Left lung (tissue), 10 donors: ENCODE results near the gene LSM3. TPM values are rescaled to one million over a fixed set of nuclear protein-coding genes. Genes with fewer than 3 reads are reported as not detected.
A peak's percentile ranks its signal among the peaks of the same experiment; 100 is the strongest.

Experiments
- ATAC-seq: fragments of 200-7000 bp; cut with Tn5 transposase; one replicate; pipeline ENCODE4 v1.9.1; 2020; ENCODE audit warnings: moderate library complexity
- DNase-seq, 4 donors: peaks; one replicate each; pipeline ENCODE4 v3.0.0-alpha.2; 2013 to 2020
- H3K27ac ChIP-seq, 2 donors: fragments of 200-600 bp; sonication (generic) in 1 of 2; one replicate each; pipeline versions ENCODE4 v1.5.0 to v1.8.0; 2020 to 2021
- H3K27me3 ChIP-seq, 2 donors: fragments of 200-600 bp; sonication (generic) in 1 of 2; one replicate each; pipeline versions ENCODE4 v1.5.0 to v1.8.0; 2020 to 2021
- H3K36me3 ChIP-seq, 2 donors: fragments of 200-600 bp; sonication (generic) in 1 of 2; one replicate each; pipeline versions ENCODE4 v1.5.0 to v1.8.0; 2020 to 2021
- H3K4me1 ChIP-seq, 2 donors: fragments of 200-600 bp; one replicate each; pipeline ENCODE4 v1.8.0; 2021
- H3K4me3 ChIP-seq, 2 donors: fragments of 200-600 bp; sonication (generic) in 1 of 2; one replicate each; pipeline versions ENCODE4 v1.5.0 to v1.8.0; 2020 to 2021; ENCODE audit warnings: mild to moderate bottlenecking in 1 of 2
- H3K9me3 ChIP-seq, 2 donors: fragments of 200-600 bp; sonication (generic) in 1 of 2; one replicate each; pipeline versions ENCODE4 v1.5.0 to v1.8.0; 2020 to 2021
- intact Hi-C, 2 donors: fragments of 100-400 bp; cut with DNase I; formaldehyde crosslinking; loops; one replicate each; pipeline versions ENCODE4 v1.11.2 to v1.14.2; 2022
- polyA plus RNA-seq, 6 donors: library from polyadenylated mRNA; unstranded; fragments of 120-200 nt; gene quantifications; one replicate each; pipeline ENCODE4 v1.2.1, GENCODE V29; 2013; ENCODE audit not compliant: insufficient read length in 6 of 6
- total RNA-seq, 2 donors: library from RNA; stranded (reverse); fragmentation: NEBNext Ultra II Directional; extraction: Animal tissue kit (Norgen Biotek cat#: 25700); gene quantifications; one replicate each; pipeline ENCODE4 v1.2.1, GENCODE V29; 2021
- TF ChIP-seq, protein P1 (sequence below), 2 donors: fragments of 200-600 bp; sonication (generic) in 1 of 2; IDR thresholded peaks; one replicate each; pipeline versions ENCODE4 v1.5.0 to v1.8.0; 2021; ENCODE audit warnings: antibody characterized with exemption in 2 of 2
- donor health status: DM: no; HTN: yes; CAD: no.
- donor health status: DM: no; HTN: no; CAD: no.

LSM3 gene
- total and polyA plus RNA-seq, 8 donors, result 10.6 to 16.5 (median 15.2) TPM

DNA sequence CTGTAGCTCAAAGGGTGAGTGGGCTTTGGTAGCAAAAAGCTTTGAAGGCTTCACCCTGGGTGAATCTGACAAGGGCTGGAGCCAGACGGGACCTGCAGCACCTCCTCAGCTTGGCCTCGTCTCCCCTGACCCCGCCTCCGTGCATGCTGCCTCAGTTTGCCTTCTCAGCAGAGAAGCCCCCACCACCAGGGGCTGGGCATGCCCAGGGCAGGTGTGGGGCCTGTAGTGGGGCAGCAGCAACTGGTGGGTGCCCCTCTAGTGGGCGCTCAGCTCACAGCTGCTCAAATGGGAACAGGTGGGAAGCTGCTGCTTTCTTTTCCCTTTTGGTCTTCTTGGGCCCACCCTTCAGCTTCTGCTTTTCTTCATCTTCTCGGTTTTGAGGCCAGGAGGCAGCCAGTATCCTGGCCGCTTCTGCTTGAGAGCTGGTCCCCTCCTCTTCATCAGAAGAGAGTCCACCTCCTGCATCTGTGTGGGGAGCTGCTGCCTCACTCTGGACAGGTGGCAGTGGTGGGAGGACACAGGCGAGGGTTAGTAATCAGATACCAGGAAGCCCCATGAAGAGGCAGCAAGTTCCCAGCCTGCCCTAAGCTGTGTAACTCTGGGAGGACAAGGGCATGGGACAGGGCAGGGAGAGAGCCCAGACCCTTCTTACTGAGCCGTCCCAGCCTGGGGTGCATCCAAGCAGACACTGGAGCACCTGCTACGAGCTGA is 32.8 kb upstream of the LSM3 start:
- intact Hi-C loops, result loop anchor here in 1 of 2 donors (2.0 kb wide), 1 partner anchor 33 kb away; the partner anchor contains the start of genes LSM3 and XPC
- Histone ChIP-seq H3K27me3 (no peaks in the 10 kb centered on the region), H3K27ac (peak overlapping the region; percentile 92 to 99), H3K9me3 (no peaks in the 10 kb centered on the region), H3K4me1 (peaks cover 25 to 41% of the 10 kb centered on the region in 2 donors), H3K4me3 (no peak overlapping the region), H3K36me3 (peaks cover 0 to 61% of the 10 kb centered on the region in 2 donors)
- peak in 1 of 4 donors; percentile 38 for DNase-seq
- TF ChIP-seq, protein P1, sequence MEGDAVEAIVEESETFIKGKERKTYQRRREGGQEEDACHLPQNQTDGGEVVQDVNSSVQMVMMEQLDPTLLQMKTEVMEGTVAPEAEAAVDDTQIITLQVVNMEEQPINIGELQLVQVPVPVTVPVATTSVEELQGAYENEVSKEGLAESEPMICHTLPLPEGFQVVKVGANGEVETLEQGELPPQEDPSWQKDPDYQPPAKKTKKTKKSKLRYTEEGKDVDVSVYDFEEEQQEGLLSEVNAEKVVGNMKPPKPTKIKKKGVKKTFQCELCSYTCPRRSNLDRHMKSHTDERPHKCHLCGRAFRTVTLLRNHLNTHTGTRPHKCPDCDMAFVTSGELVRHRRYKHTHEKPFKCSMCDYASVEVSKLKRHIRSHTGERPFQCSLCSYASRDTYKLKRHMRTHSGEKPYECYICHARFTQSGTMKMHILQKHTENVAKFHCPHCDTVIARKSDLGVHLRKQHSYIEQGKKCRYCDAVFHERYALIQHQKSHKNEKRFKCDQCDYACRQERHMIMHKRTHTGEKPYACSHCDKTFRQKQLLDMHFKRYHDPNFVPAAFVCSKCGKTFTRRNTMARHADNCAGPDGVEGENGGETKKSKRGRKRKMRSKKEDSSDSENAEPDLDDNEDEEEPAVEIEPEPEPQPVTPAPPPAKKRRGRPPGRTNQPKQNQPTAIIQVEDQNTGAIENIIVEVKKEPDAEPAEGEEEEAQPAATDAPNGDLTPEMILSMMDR (IDR thresholded peaks at IDR 0.05), result no peak
- ATAC-seq, result no peak

DNA sequence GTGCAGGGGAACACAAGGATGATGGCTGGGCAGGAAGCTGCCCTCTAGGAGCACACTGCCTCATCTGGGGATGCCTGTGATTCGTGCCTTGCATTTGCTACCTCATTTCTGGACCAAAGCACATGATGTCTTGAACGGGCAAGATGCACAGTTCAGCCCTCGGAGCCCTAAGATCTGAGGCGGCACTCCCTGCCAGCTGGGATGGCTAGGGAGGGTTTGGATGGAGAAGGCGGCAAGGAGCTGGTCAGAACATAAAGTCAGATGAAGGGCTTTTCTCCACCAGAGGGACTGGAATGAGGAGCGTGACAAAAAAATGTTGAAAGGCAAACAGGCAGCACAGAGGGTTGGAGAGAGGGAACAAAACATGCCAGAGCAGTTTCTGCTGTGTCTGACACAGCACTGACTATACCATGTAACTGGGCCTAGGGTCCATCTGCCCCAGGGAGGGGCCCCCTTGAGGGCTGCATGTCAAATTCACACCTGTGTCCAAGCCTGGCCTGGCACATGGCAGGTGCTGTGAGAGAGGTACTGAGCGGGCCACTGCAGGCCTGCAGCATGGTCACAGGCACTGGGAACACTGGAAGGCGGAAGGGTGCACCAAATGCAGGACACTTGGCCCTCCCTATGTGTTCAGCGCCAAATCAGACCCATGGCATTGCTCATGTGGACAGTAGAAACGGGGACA is 32.1 kb upstream of the LSM3 start:
- ATAC-seq, result no peak

DNA sequence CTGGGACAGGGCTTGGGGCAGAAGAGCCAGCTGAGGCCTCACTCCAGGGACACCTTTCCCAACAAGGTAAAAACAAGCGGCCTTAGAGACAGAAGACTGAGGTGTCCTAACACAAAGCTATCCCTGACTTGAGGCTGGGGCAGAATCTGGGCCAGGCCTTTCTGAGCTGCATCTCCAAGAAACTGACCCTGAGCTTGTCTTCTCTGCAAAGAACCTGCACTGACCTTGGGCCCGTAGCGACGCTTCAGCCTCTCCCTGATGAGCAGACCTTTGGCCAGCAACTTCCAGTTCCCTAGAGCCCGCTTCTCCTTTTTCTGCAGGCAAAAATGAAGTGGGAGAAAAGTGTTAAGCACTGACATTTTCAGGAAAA is 31.6 kb upstream of the LSM3 start:
- no peak for DNase-seq
- TF ChIP-seq, protein P1 (IDR thresholded peaks at IDR 0.05), result no peak
- Histone ChIP-seq H3K4me1 (peaks cover 25 to 41% of the 10 kb centered on the region in 2 donors), H3K36me3 (peaks cover 0 to 61% of the 10 kb centered on the region in 2 donors), H3K4me3 (no peak overlapping the region), H3K9me3 (no peaks in the 10 kb centered on the region), H3K27ac (peak overlapping the region in 1 of 2 donors; percentile 99), H3K27me3 (no peaks in the 10 kb centered on the region)
- intact Hi-C loops, result no loop called here
- ATAC-seq, result no peak

More for the DNA sequence above, 32.1 kb upstream of the LSM3 start:
- TF ChIP-seq, protein P1 (IDR thresholded peaks at IDR 0.05), result no peak
- Histone ChIP-seq H3K4me3 (no peak overlapping the region), H3K4me1 (peaks cover 25 to 41% of the 10 kb centered on the region in 2 donors), H3K36me3 (peaks cover 0 to 61% of the 10 kb centered on the region in 2 donors), H3K27me3 (no peaks in the 10 kb centered on the region), H3K9me3 (no peaks in the 10 kb centered on the region), H3K27ac (peak overlapping the region; percentile 92 to 99)
- DNase-seq, result peak in 2 of 4 donors; percentile 28 to 31
- intact Hi-C loops, result no loop called here

DNA sequence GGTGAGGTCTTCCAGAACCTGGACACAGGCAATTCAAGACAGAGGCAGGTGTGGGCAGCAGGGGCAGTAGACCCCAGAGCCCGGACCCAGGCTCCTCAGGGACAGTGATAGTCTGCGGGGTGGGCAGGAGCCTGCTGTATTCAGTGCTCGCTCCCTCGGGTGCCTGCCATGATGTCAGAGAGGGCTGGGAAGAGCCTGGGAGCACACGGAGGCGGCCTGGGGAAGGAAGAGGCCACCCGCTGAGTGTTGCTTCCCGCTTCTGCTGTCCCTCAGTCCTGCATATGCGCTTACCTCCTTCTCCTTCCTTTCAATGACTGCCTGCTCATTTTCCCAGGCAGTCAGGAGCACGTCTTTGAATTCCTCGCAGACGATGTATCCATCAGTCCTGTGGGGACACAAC is 31.0 kb upstream of the LSM3 start:
- DNase-seq (no peak), ATAC-seq (no peak)
- Histone ChIP-seq H3K27ac (peak overlapping the region in 1 of 2 donors; percentile 99), H3K4me1 (peaks cover 25 to 37% of the 10 kb centered on the region in 2 donors), H3K36me3 (peaks cover 0 to 60% of the 10 kb centered on the region in 2 donors), H3K4me3 (no peak overlapping the region), H3K9me3 (no peaks in the 10 kb centered on the region), H3K27me3 (no peaks in the 10 kb centered on the region)
- TF ChIP-seq, protein P1 (IDR thresholded peaks at IDR 0.05), result no peak
- intact Hi-C loops, result no loop called here
